WTC11 (cell line): ENCODE results near the gene SLC14A1. TPM values are rescaled to one million over a fixed set of nuclear protein-coding genes. Genes with fewer than 3 reads are reported as not detected.

Experiments
- ATAC-seq: fragments of 200-7000 bp; cut with Tn5 transposase; 2 replicates; pipeline ENCODE4 v1.10.0; 2021; ENCODE audit warnings: mild to moderate bottlenecking, moderate library complexity
- CTCF ChIA-PET: fragments of 300-600 bp; sonication (Branson Sonifier 250); formaldehyde crosslinking; loops from one replicate; lab custom pipeline; 2021; ENCODE audit warnings: antibody characterized with exemption; lab: Charles Lee
- POLR2A ChIA-PET: fragments of 350-600 bp; sonication (Branson Sonifier 250); formaldehyde crosslinking; loops from one replicate; lab custom pipeline; 2021; ENCODE audit warnings: antibody characterized with exemption; lab: Charles Lee
- DNase-seq: peaks from one replicate; pipeline ENCODE4 v3.0.0; 2021; ENCODE audit warnings: low spot score
- H3K27ac Mint-ChIP-seq: 2 replicates; pipeline ENCODE4 v1.8.0; 2021; ENCODE audit warnings: mixed read lengths
- H3K27me3 Mint-ChIP-seq: 2 replicates; pipeline ENCODE4 v1.8.0; 2021; ENCODE audit warnings: low read depth, mild to moderate bottlenecking, moderate library complexity, mixed read lengths
- H3K36me3 Mint-ChIP-seq: 2 replicates; pipeline ENCODE4 v1.8.0; 2021; ENCODE audit warnings: mixed read lengths
- H3K4me1 Mint-ChIP-seq: 2 replicates; pipeline ENCODE4 v1.8.0; 2022; ENCODE audit warnings: mixed read lengths
- H3K4me3 Mint-ChIP-seq: 2 replicates; pipeline ENCODE4 v1.8.0; 2021; ENCODE audit warnings: mild to moderate bottlenecking, moderate library complexity, mixed read lengths
- H3K9me3 Mint-ChIP-seq: 2 replicates; pipeline ENCODE4 v1.8.0; 2021; ENCODE audit warnings: mixed read lengths
- CREM ChIP-seq: sonication (generic); formaldehyde crosslinking; IDR thresholded peaks from 2 replicates; pipeline ENCODE4 v1.8.1; 2022; ENCODE audit warnings: mild to moderate bottlenecking, missing genetic modification reagents, moderate library complexity
- GABPB1 ChIP-seq: sonication (generic); formaldehyde crosslinking; IDR thresholded peaks from 2 replicates; pipeline ENCODE4 v1.8.1; 2023; ENCODE audit warnings: mild to moderate bottlenecking, missing genetic modification reagents
- JUN ChIP-seq: sonication (generic); formaldehyde crosslinking; IDR thresholded peaks from 2 replicates; pipeline ENCODE4 v1.8.0; 2023; ENCODE audit warnings: mild to moderate bottlenecking, missing genetic modification reagents
- MXD4 ChIP-seq: fragments of 250-450 bp; sonication (Bioruptor Pico); IDR thresholded peaks from 2 replicates; pipeline ENCODE4 v1.8.0; 2021; ENCODE audit warnings: mild to moderate bottlenecking, moderate library complexity, borderline replicate concordance
- MYBL2 ChIP-seq: sonication (generic); formaldehyde crosslinking; IDR thresholded peaks from 2 replicates; pipeline ENCODE4 v1.8.1; 2023; ENCODE audit warnings: mild to moderate bottlenecking, moderate library complexity, missing genetic modification reagents
- NFATC4 ChIP-seq: fragments of 250-450 bp; sonication (Bioruptor Pico); IDR thresholded peaks from 2 replicates; pipeline ENCODE4 v1.9.0; 2021; ENCODE audit warnings: mild to moderate bottlenecking
- TCF7 ChIP-seq: sonication (generic); formaldehyde crosslinking; IDR thresholded peaks from 2 replicates; pipeline ENCODE4 v1.8.0; 2022; ENCODE audit warnings: mild to moderate bottlenecking, low read depth, missing genetic modification reagents, moderate library complexity
- TP53 ChIP-seq: sonication (generic); formaldehyde crosslinking; IDR thresholded peaks from 2 replicates; pipeline ENCODE4 v1.8.1; 2023; ENCODE audit warnings: mild to moderate bottlenecking, missing genetic modification reagents
- ZNF219 ChIP-seq: sonication (generic); formaldehyde crosslinking; IDR thresholded peaks from 2 replicates; pipeline ENCODE4 v1.8.0; 2023; ENCODE audit warnings: missing genetic modification reagents, mild to moderate bottlenecking, borderline replicate concordance
- ZNF232 ChIP-seq: sonication (generic); formaldehyde crosslinking; IDR thresholded peaks from 2 replicates; pipeline ENCODE4 v1.8.0; 2022; ENCODE audit warnings: mild to moderate bottlenecking, missing genetic modification reagents
- total RNA-seq: library from RNA; stranded (reverse); gene quantifications from 3 replicates; pipeline ENCODE4 v1.2.3, GENCODE V29; 2021
- TF ChIP-seq, protein P1 (sequence below): fragments of 250-450 bp; sonication (Bioruptor Pico); IDR thresholded peaks from 2 replicates; pipeline ENCODE4 v1.9.0; 2021; ENCODE audit warnings: mild to moderate bottlenecking, borderline replicate concordance
- TF ChIP-seq, protein P2 (sequence below): sonication (generic); formaldehyde crosslinking; IDR thresholded peaks from 2 replicates; pipeline ENCODE4 v1.8.1; 2023; ENCODE audit warnings: mild to moderate bottlenecking, moderate library complexity, missing genetic modification reagents
- TF ChIP-seq, protein P3 (sequence below): sonication (generic); formaldehyde crosslinking; IDR thresholded peaks from 2 replicates; pipeline ENCODE4 v1.8.0; 2023; ENCODE audit warnings: mild to moderate bottlenecking, missing genetic modification reagents
- TF ChIP-seq, protein P4 (sequence below): sonication (generic); formaldehyde crosslinking; IDR thresholded peaks from 2 replicates; pipeline ENCODE4 v1.8.0; 2022; ENCODE audit warnings: mild to moderate bottlenecking, missing genetic modification reagents
- TF ChIP-seq, protein P5 (sequence below): sonication (generic); formaldehyde crosslinking; IDR thresholded peaks from 2 replicates; pipeline ENCODE4 v1.8.1; 2022; ENCODE audit warnings: low read depth, mild to moderate bottlenecking, moderate library complexity, missing genetic modification reagents, borderline replicate concordance
- TF ChIP-seq, protein P6 (sequence below): fragments of 250-450 bp; sonication (Bioruptor Pico); IDR thresholded peaks from 2 replicates; pipeline ENCODE4 v1.9.0; 2021; ENCODE audit warnings: mild to moderate bottlenecking
- TF ChIP-seq, protein P7 (sequence below): fragments of 250-450 bp; sonication (Bioruptor Pico); conservative IDR thresholded peaks from 2 replicates; pipeline ENCODE4 v1.9.0; 2021; ENCODE audit warnings: mild to moderate bottlenecking

The SLC14A1 gene
- total RNA-seq, 1 experiment from 2014 or later: not detected

DNA sequence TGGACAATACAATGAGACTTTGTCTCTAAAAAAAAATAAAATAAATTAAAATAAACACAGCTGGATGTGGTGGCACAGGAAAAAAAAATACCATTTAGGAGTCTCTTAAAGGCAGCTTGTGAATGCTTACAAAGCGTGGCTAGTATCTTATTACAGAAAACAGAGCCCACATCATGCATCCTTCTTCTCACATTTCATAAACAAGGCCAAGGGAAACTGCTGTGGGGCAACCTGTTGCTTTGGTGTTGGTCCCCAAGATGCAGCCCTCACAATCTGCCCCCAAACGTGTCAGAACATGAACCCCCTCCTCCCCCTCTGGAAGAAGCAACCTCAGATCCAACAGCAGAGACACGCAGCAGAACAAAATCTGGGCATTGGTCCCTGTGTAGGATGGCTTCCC, 2.6 kb downstream of the SLC14A1 start (continued):
- TF ChIP-seq, protein P1, sequence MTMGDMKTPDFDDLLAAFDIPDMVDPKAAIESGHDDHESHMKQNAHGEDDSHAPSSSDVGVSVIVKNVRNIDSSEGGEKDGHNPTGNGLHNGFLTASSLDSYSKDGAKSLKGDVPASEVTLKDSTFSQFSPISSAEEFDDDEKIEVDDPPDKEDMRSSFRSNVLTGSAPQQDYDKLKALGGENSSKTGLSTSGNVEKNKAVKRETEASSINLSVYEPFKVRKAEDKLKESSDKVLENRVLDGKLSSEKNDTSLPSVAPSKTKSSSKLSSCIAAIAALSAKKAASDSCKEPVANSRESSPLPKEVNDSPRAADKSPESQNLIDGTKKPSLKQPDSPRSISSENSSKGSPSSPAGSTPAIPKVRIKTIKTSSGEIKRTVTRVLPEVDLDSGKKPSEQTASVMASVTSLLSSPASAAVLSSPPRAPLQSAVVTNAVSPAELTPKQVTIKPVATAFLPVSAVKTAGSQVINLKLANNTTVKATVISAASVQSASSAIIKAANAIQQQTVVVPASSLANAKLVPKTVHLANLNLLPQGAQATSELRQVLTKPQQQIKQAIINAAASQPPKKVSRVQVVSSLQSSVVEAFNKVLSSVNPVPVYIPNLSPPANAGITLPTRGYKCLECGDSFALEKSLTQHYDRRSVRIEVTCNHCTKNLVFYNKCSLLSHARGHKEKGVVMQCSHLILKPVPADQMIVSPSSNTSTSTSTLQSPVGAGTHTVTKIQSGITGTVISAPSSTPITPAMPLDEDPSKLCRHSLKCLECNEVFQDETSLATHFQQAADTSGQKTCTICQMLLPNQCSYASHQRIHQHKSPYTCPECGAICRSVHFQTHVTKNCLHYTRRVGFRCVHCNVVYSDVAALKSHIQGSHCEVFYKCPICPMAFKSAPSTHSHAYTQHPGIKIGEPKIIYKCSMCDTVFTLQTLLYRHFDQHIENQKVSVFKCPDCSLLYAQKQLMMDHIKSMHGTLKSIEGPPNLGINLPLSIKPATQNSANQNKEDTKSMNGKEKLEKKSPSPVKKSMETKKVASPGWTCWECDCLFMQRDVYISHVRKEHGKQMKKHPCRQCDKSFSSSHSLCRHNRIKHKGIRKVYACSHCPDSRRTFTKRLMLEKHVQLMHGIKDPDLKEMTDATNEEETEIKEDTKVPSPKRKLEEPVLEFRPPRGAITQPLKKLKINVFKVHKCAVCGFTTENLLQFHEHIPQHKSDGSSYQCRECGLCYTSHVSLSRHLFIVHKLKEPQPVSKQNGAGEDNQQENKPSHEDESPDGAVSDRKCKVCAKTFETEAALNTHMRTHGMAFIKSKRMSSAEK (CRISPR knock-in tag): no peak
- no peak for TF ChIP-seq TP53 (CRISPR knock-in tag)
- TF ChIP-seq, protein P2, sequence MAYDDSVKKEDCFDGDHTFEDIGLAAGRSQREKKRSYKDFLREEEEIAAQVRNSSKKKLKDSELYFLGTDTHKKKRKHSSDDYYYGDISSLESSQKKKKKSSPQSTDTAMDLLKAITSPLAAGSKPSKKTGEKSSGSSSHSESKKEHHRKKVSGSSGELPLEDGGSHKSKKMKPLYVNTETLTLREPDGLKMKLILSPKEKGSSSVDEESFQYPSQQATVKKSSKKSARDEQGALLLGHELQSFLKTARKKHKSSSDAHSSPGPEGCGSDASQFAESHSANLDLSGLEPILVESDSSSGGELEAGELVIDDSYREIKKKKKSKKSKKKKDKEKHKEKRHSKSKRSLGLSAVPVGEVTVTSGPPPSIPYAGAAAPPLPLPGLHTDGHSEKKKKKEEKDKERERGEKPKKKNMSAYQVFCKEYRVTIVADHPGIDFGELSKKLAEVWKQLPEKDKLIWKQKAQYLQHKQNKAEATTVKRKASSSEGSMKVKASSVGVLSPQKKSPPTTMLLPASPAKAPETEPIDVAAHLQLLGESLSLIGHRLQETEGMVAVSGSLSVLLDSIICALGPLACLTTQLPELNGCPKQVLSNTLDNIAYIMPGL (CRISPR knock-in tag): no peak
- TF ChIP-seq, protein P3, sequence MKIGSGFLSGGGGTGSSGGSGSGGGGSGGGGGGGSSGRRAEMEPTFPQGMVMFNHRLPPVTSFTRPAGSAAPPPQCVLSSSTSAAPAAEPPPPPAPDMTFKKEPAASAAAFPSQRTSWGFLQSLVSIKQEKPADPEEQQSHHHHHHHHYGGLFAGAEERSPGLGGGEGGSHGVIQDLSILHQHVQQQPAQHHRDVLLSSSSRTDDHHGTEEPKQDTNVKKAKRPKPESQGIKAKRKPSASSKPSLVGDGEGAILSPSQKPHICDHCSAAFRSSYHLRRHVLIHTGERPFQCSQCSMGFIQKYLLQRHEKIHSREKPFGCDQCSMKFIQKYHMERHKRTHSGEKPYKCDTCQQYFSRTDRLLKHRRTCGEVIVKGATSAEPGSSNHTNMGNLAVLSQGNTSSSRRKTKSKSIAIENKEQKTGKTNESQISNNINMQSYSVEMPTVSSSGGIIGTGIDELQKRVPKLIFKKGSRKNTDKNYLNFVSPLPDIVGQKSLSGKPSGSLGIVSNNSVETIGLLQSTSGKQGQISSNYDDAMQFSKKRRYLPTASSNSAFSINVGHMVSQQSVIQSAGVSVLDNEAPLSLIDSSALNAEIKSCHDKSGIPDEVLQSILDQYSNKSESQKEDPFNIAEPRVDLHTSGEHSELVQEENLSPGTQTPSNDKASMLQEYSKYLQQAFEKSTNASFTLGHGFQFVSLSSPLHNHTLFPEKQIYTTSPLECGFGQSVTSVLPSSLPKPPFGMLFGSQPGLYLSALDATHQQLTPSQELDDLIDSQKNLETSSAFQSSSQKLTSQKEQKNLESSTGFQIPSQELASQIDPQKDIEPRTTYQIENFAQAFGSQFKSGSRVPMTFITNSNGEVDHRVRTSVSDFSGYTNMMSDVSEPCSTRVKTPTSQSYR (CRISPR knock-in tag): no peak

DNA sequence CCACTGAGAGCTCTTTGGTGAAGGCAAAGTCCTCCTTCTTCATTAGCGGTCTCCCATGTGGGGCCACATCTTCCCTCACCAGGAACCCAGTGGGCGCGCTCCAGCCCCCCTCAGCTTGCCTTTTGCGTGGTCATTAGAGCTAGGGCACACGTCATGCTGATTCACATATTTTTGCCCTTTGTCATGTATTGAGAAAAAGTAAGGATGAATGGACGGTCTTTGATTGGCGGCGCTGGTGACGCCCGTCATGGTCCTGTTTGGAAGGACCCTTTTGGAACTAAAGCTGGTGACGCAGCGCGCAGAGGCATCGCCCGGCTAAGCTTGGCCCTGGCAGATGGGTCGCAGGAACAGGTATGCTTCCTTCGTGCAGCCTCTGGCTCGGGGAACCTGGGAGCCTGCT, 3.1 kb downstream of the SLC14A1 start:
- POLR2A ChIA-PET: no interaction called here
- Mint-ChIP-seq H3K27me3 (no peaks in the 10 kb centered on the region; the same call in 1 of the 2 replicates), H3K27ac (no peak overlapping the region), H3K4me3 (no peak overlapping the region), H3K4me1 (peaks cover 20% of the 10 kb centered on the region), H3K9me3 (no peaks in the 10 kb centered on the region), H3K36me3 (no peaks in the 10 kb centered on the region)
- ATAC-seq: no peak
- DNase-seq: no peak
- CTCF ChIA-PET: interaction anchor here (0.7 to 2.0 kb wide), 6 partner anchors 35 to 183 kb away, joined by 3 to 6 read pairs (median 3); no protein-coding TSS in a partner anchor
- TF ChIP-seq ZNF232 (CRISPR knock-in tag) (no peak), MYBL2 (CRISPR knock-in tag) (no peak), MXD4 (no peak), GABPB1 (CRISPR knock-in tag) (no peak), ZNF219 (CRISPR knock-in tag) (no peak), JUN (no peak), TCF7 (no peak), CREM (CRISPR knock-in tag) (no peak), NFATC4 (CRISPR knock-in tag) (no peak)
- TF ChIP-seq, protein P4, sequence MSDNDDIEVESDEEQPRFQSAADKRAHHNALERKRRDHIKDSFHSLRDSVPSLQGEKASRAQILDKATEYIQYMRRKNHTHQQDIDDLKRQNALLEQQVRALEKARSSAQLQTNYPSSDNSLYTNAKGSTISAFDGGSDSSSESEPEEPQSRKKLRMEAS (CRISPR knock-in tag): no peak
- TF ChIP-seq, protein P5, sequence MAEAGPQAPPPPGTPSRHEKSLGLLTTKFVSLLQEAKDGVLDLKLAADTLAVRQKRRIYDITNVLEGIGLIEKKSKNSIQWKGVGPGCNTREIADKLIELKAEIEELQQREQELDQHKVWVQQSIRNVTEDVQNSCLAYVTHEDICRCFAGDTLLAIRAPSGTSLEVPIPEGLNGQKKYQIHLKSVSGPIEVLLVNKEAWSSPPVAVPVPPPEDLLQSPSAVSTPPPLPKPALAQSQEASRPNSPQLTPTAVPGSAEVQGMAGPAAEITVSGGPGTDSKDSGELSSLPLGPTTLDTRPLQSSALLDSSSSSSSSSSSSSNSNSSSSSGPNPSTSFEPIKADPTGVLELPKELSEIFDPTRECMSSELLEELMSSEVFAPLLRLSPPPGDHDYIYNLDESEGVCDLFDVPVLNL (CRISPR knock-in tag): no peak
- TF ChIP-seq, protein P6, sequence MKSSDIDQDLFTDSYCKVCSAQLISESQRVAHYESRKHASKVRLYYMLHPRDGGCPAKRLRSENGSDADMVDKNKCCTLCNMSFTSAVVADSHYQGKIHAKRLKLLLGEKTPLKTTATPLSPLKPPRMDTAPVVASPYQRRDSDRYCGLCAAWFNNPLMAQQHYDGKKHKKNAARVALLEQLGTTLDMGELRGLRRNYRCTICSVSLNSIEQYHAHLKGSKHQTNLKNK (CRISPR knock-in tag): no peak
- TF ChIP-seq, protein P7, sequence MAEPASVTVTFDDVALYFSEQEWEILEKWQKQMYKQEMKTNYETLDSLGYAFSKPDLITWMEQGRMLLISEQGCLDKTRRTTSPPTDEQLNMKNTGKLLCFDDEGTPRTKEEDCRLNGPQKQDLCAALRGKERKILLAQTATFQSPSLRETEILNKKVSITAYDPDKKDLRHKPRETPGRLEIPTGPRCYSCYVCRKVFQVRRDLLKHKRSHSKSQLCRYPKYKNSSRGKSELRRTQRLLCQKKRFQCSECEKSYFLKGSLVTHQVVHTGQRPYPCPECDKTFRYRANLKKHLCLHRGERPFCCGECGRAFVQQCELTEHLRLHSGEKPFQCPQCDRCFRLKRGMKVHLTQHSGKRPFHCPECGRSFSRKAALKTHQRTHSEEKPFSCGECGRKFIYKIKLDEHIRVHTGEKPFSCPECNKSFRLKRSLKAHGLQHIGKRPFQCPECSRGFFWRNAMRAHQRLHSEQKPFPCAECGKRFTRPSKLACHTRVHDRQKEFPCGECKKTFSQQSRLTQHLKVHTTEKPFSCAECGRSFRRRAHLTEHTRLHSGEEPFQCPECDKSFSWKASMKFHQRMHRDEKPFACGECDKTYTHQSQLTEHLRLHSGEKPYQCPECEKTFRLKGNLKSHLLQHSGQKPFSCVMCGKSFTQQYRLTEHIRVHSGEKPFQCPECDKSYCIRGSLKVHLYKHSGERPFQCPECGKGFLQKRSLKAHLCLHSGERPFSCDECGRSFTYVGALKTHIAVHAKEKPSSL (CRISPR knock-in tag): no peak
